HEK293 (cell line): ENCODE measurements around the gene SLC39A11.
"Not testable (repeated sequence)": the region's sequence is repeated elsewhere in the genome, so short reads cannot be mapped to it uniquely, and the experiment has no call there.

ENCODE experiments used
- CTCF ChIA-PET: fragments of 350-600 bp; formaldehyde crosslinking; extraction: SDS; loops from one replicate; lab custom pipeline; 2021; ENCODE audit warnings: antibody characterized with exemption; lab: Yijun Ruan, JAX
- POLR2A ChIA-PET: fragments of 300-600 bp; formaldehyde crosslinking; extraction: SDS; loops from one replicate; lab custom pipeline; 2020; ENCODE audit warnings: antibody characterized with exemption, inconsistent platforms; lab: Yijun Ruan, JAX
- H3K27ac ChIP-seq: fragments of 200-500 bp; sonication (Bioruptor generic); 2 replicates; pipeline ENCODE4 v1.5.1; 2014; ENCODE audit warnings: low read depth, low read length, control low read depth, inconsistent platforms; ENCODE audit errors: extremely low read depth
- H3K36me3 ChIP-seq, 2 experiments: fragments of 200-500 bp in 1 of 2; sonication (Bioruptor generic) in 1 of 2; 1 replicate in 1 of 2; 2 replicates in 1 of 2; pipeline ENCODE4 v1.5.1; 2014 to 2017; ENCODE audit warnings: inconsistent platforms in 2 of 2, low read length in 2 of 2; ENCODE audit not compliant: control insufficient read depth in 2 of 2, insufficient read depth in 1 of 2
- H3K4me1 ChIP-seq: fragments of 200-500 bp; sonication (Bioruptor generic); 2 replicates; pipeline ENCODE4 v1.5.1; 2014; ENCODE audit warnings: mild to moderate bottlenecking, low read length, inconsistent platforms; ENCODE audit not compliant: control insufficient read depth, insufficient read depth
- H3K4me3 ChIP-seq: 2 replicates; pipeline ENCODE4 v1.5.1; 2011; ENCODE audit warnings: low read depth, mild to moderate bottlenecking, control low read depth, low read length, moderate library complexity
- H3K9me3 ChIP-seq: fragments of 200-500 bp; sonication (Bioruptor generic); 2 replicates; pipeline ENCODE4 v1.5.1; 2014; ENCODE audit warnings: low read depth, low read length, inconsistent platforms; ENCODE audit not compliant: control insufficient read depth, insufficient read depth
- KLF16 ChIP-seq: fragments of 450-650 bp; formaldehyde crosslinking; IDR thresholded peaks from 2 replicates; pipeline ENCODE4 v1.5.1; 2017; ENCODE audit warnings: missing biosample characterization, missing genetic modification characterization
- SCRT2 ChIP-seq: fragments of 450-650 bp; formaldehyde crosslinking; IDR thresholded peaks from 2 replicates; pipeline ENCODE4 v1.5.1; 2016; ENCODE audit warnings: missing biosample characterization, missing genetic modification characterization
- SETDB1 ChIP-seq: IDR thresholded peaks from one replicate; pipeline ENCODE4 v1.6.1; 2017; ENCODE audit warnings: mild to moderate bottlenecking, low read length, moderate library complexity, mixed read lengths; ENCODE audit not compliant: insufficient read length
- WT1 ChIP-seq: fragments of 450-650 bp; formaldehyde crosslinking; IDR thresholded peaks from 2 replicates; pipeline ENCODE4 v1.5.1; 2016; ENCODE audit warnings: missing biosample characterization, missing genetic modification characterization
- YY1 ChIP-seq: fragments of 450-650 bp; formaldehyde crosslinking; IDR thresholded peaks from 2 replicates; pipeline ENCODE4 v1.5.1; 2018; ENCODE audit warnings: missing biosample characterization, missing genetic modification characterization
- ZBTB49 ChIP-seq: fragments of 450-650 bp; formaldehyde crosslinking; IDR thresholded peaks from 2 replicates; pipeline ENCODE4 v1.5.1; 2016; ENCODE audit warnings: missing biosample characterization, missing genetic modification characterization, low read depth
- ZFP3 ChIP-seq: fragments of 450-650 bp; formaldehyde crosslinking; IDR thresholded peaks from 2 replicates; pipeline ENCODE4 v1.5.1; 2016; ENCODE audit warnings: low read depth, missing biosample characterization, missing genetic modification characterization
- ZFP41 ChIP-seq: fragments of 450-650 bp; formaldehyde crosslinking; IDR thresholded peaks from 2 replicates; pipeline ENCODE4 v1.5.1; 2016; ENCODE audit warnings: missing biosample characterization, missing genetic modification characterization, borderline replicate concordance
- ZNF132 ChIP-seq: fragments of 450-650 bp; formaldehyde crosslinking; IDR thresholded peaks from 2 replicates; pipeline ENCODE4 v1.5.1; 2017; ENCODE audit warnings: missing biosample characterization, missing genetic modification characterization, borderline replicate concordance
- ZNF175 ChIP-seq: fragments of 450-650 bp; formaldehyde crosslinking; IDR thresholded peaks from 2 replicates; pipeline ENCODE4 v1.5.1; 2016; ENCODE audit warnings: missing biosample characterization, missing genetic modification characterization
- ZNF214 ChIP-seq: fragments of 450-650 bp; formaldehyde crosslinking; IDR thresholded peaks from 2 replicates; pipeline ENCODE4 v1.5.1; 2017; ENCODE audit warnings: missing biosample characterization, mild to moderate bottlenecking, missing genetic modification characterization, borderline replicate concordance
- ZNF274 ChIP-seq, 2 experiments: fragments of 200-500 bp in 1 of 2; fragments of 450-650 bp in 1 of 2; sonication (Bioruptor generic) in 1 of 2; formaldehyde crosslinking in 1 of 2; IDR thresholded peaks; 2 replicates each; pipeline versions ENCODE4 v1.5.1 to v1.6.1; 2014 to 2016; ENCODE audit warnings: borderline replicate concordance in 1 of 2, inconsistent platforms in 1 of 2, low read length in 1 of 2, missing biosample characterization in 1 of 2, missing genetic modification characterization in 1 of 2
- ZNF292 ChIP-seq: fragments of 450-650 bp; formaldehyde crosslinking; IDR thresholded peaks from 2 replicates; pipeline ENCODE4 v1.5.1; 2016; ENCODE audit warnings: low read depth, missing biosample characterization, missing genetic modification characterization, borderline replicate concordance
- ZNF335 ChIP-seq: fragments of 450-650 bp; formaldehyde crosslinking; conservative IDR thresholded peaks from 2 replicates; pipeline ENCODE4 v1.5.1; 2016; ENCODE audit warnings: missing biosample characterization, missing genetic modification characterization
- ZNF366 ChIP-seq: fragments of 450-650 bp; formaldehyde crosslinking; conservative IDR thresholded peaks from 2 replicates; pipeline ENCODE4 v1.5.1; 2016; ENCODE audit warnings: missing biosample characterization, missing genetic modification characterization
- ZNF488 ChIP-seq: fragments of 450-650 bp; formaldehyde crosslinking; IDR thresholded peaks from 2 replicates; pipeline ENCODE4 v1.5.1; 2016; ENCODE audit warnings: missing biosample characterization, missing genetic modification characterization
- ZNF561 ChIP-seq: fragments of 450-650 bp; IDR thresholded peaks from 2 replicates; pipeline ENCODE4 v1.5.1; 2018; ENCODE audit warnings: missing biosample characterization, missing genetic modification characterization, borderline replicate concordance
- ZNF585B ChIP-seq: fragments of 450-650 bp; formaldehyde crosslinking; IDR thresholded peaks from 2 replicates; pipeline ENCODE4 v1.5.1; 2016; ENCODE audit warnings: missing biosample characterization, missing genetic modification characterization
- ZNF623 ChIP-seq: fragments of 450-650 bp; formaldehyde crosslinking; IDR thresholded peaks from 2 replicates; pipeline ENCODE4 v1.5.1; 2016; ENCODE audit warnings: missing biosample characterization, missing genetic modification characterization
- ZNF658 ChIP-seq: fragments of 450-650 bp; formaldehyde crosslinking; IDR thresholded peaks from 2 replicates; pipeline ENCODE4; 2016; ENCODE audit warnings: missing biosample characterization, missing genetic modification characterization
- ZNF677 ChIP-seq: fragments of 450-650 bp; IDR thresholded peaks from 2 replicates; pipeline ENCODE4 v1.5.0; 2018; ENCODE audit warnings: missing biosample characterization, mild to moderate bottlenecking, missing genetic modification characterization, moderate library complexity
- ZNF707 ChIP-seq: fragments of 450-650 bp; formaldehyde crosslinking; IDR thresholded peaks from 2 replicates; pipeline ENCODE4 v1.5.1; 2016; ENCODE audit warnings: missing biosample characterization, missing genetic modification characterization
- ZNF792 ChIP-seq: fragments of 450-650 bp; formaldehyde crosslinking; IDR thresholded peaks from 2 replicates; pipeline ENCODE4 v1.5.1; 2016; ENCODE audit warnings: missing biosample characterization, missing genetic modification characterization

Gene SLC39A11

GRCh38 chr17:72825218-72825617, 267.3 kb downstream of the SLC39A11 start:
- Histone ChIP-seq H3K27ac (no peak overlapping the region), H3K9me3 (no peaks in the 10 kb centered on the region), H3K36me3 (no peaks in the 10 kb centered on the region)
- POLR2A ChIA-PET, result no interaction called here
- TF ChIP-seq ZBTB49, result no peak
- TF ChIP-seq ZNF132 (tag by site-specific recombination), result no peak
- TF ChIP-seq SETDB1, result peak; percentile 57
- no peak for TF ChIP-seq ZNF623 (tag by site-specific recombination)
- TF ChIP-seq ZNF585B (tag by site-specific recombination), result 0 out of 2 replicates have a peak, but pooled peaks have one; percentile 1
- no peak for TF ChIP-seq ZNF335 (tag by site-specific recombination)
- TF ChIP-seq KLF16, result no peak
- TF ChIP-seq, all 188 proteins: peak for 2
- no peak overlapping the region for H3K4me3 ChIP-seq
- CTCF ChIA-PET, result interaction anchor here (0.7 kb wide), 1 partner anchor 266 kb away, joined by 5 read pairs; no protein-coding TSS in a partner anchor
- no peaks in the 10 kb centered on the region for H3K4me1 ChIP-seq

DNA sequence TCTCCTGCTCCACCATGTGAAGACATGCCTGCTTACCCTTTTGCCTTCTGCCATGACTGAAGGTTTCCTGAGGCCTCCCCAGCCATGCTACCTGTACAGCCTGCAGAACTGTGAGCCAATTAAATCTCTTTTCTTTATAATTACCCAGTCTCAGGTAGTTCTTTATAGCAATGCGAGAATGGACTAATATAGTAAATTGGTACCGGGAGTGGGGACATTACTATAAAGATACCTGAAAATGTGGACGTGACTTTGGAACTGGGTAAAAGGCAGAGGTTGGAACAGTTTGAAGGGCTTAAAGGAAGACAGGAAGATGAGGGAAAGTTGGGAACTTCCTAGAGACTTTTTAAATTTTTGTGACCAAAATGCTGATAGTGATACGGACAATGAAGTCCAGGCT, 268.2 kb downstream of the SLC39A11 start:
- H3K36me3 ChIP-seq, H3K4me1 ChIP-seq, CTCF ChIA-PET, POLR2A ChIA-PET, H3K27ac ChIP-seq, H3K4me3 ChIP-seq, H3K9me3 ChIP-seq: not testable (repeated sequence)
- peak; percentile 61; the same call in 1 of the 2 replicates for TF ChIP-seq ZNF707

- H3K4me3 ChIP-seq, result no peak overlapping the region
- CTCF ChIA-PET, result interaction anchor here (0.7 to 1.0 kb wide), 3 partner anchors 22 to 370 kb away, joined by 3 to 4 read pairs (median 4); no protein-coding TSS in a partner anchor
- no peaks in the 10 kb centered on the region for H3K36me3 ChIP-seq
- TF ChIP-seq SCRT2 (tag by site-specific recombination) (0 out of 2 replicates have a peak, but pooled peaks have one; percentile 33), WT1 (tag by site-specific recombination) (no peak)
- TF ChIP-seq, all 188 proteins: peak for 1
- POLR2A ChIA-PET, result no interaction called here
- H3K27ac ChIP-seq, result no peak overlapping the region
- H3K9me3 ChIP-seq, result no peaks in the 10 kb centered on the region
- H3K4me1 ChIP-seq, result no peaks in the 10 kb centered on the region
Observed at GRCh38 chr17:72822358-72823023, 270.0 kb downstream of the SLC39A11 start.

DNA sequence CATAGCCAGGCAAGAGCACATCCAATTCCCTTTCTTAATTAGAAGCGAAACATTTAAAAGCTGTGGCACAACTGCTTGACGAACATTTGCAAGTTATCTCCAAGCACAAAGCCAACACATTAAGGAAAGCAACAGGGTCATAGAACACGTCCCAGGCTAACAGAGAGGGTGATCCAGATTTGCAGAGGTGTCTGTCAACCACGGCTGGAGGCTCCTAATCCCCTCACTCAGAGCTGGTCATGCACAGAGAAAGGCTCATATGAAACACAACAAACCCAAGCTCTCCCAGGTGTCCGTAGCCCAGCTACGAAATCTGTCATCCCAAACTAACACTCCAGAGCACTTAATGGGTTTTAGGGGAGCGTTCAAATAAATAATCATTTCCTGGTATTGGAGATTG, 276.1 kb downstream of the SLC39A11 start:
- H3K9me3 ChIP-seq, result no peaks in the 10 kb centered on the region
- CTCF ChIA-PET, result no interaction called here
- POLR2A ChIA-PET, result no interaction called here
- H3K27ac ChIP-seq, result no peak overlapping the region
- no peaks in the 10 kb centered on the region for H3K36me3 ChIP-seq
- H3K4me1 ChIP-seq, result no peaks in the 10 kb centered on the region
- H3K4me3 ChIP-seq, result no peak overlapping the region
- no peak for TF ChIP-seq ZFP41
- TF ChIP-seq YY1 (tag by site-specific recombination), result no peak
- no peak for TF ChIP-seq ZNF561 (tag by site-specific recombination)
- no peak for TF ChIP-seq ZNF488 (tag by site-specific recombination)
- no peak for TF ChIP-seq ZNF175 (tag by site-specific recombination)
- no peak for TF ChIP-seq ZNF677 (tag by site-specific recombination)
- TF ChIP-seq ZNF792 (tag by site-specific recombination), result no peak
- no peak for TF ChIP-seq ZFP3 (tag by site-specific recombination)
- TF ChIP-seq ZNF366, result no peak
- TF ChIP-seq ZNF274 (IDR thresholded peaks at IDR 0.05; ENCODE audit: low read length), result no peak
- no peak for TF ChIP-seq ZNF274 (tag by site-specific recombination; IDR thresholded peaks at IDR 0.05; ENCODE audit: borderline replicate concordance)
- TF ChIP-seq ZNF132 (tag by site-specific recombination), result no peak
- TF ChIP-seq ZNF292 (tag by site-specific recombination), result no peak
- no peak for TF ChIP-seq ZNF214 (tag by site-specific recombination)
- no peak for TF ChIP-seq ZNF658
